NCI-H460 (cell line): ENCODE data around the gene SF3B3. TPM values are rescaled to one million over a fixed set of nuclear protein-coding genes. Genes with fewer than 3 reads are reported as not detected.

Experiments
- DNase-seq: peaks from one replicate; pipeline ENCODE4 v3.0.0-alpha.2; 2016; ENCODE audit warnings: low read depth; ENCODE audit errors: extremely low read depth
- total RNA-seq: library from RNA; depleted of rRNA; stranded (reverse); fragments of >200 nt; shearing (Covaris generic); gene quantifications from 2 replicates; pipeline ENCODE4 v1.2.3, GENCODE V29; 2014

SF3B3 gene
- total RNA-seq, 1 experiment from 2014 or later, result 159 TPM

DNA sequence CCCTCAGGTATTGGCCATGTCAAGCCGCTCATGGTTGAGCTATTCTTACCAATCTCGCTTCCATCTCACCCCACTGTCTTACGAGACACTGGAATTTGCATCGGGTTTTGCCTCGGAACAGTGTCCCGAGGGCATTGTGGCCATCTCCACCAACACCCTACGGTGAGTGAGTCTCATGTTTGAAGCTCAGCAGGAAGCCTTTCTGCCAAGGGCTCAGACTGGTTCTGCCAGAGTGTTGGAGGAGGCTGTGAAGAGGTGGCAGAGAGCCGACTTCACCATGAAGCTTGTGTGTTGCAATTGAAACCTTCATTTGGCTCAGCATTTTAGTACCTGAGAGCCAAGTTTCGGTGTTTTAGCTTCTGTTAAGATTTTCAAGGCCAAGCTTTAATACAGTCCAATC, 38.0 kb downstream of the SF3B3 start:
- DNase-seq, result no peak

DNA sequence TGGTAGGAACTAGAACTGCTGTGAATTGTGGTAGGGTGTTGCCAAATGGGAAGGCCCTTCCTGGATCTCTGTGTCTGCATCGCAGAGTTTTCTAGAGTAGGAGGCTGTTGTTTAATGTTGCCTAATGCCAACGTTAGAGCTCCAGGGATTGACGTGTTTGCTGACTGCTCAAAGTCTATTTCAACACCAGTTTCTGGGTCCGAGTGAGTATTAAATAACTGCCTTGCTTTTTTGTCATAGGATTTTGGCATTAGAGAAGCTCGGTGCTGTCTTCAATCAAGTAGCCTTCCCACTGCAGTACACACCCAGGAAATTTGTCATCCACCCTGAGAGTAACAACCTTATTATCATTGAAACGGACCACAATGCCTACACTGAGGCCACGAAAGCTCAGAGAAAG, 40.0 kb downstream of the SF3B3 start:
- no peak for DNase-seq

DNA sequence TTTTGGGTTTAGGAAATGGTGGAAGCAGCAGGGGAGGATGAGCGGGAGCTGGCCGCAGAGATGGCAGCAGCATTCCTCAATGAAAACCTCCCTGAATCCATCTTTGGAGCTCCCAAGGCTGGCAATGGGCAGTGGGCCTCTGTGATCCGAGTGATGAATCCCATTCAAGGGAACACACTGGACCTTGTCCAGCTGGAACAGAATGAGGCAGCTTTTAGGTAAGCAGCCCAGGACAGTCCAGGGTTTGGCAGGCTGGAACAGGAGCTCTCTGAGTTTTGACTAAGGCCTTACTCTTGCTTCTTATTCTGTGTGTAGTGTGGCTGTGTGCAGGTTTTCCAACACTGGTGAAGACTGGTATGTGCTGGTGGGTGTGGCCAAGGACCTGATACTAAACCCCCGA, 41.4 kb downstream of the SF3B3 start:
- no peak for DNase-seq

DNA sequence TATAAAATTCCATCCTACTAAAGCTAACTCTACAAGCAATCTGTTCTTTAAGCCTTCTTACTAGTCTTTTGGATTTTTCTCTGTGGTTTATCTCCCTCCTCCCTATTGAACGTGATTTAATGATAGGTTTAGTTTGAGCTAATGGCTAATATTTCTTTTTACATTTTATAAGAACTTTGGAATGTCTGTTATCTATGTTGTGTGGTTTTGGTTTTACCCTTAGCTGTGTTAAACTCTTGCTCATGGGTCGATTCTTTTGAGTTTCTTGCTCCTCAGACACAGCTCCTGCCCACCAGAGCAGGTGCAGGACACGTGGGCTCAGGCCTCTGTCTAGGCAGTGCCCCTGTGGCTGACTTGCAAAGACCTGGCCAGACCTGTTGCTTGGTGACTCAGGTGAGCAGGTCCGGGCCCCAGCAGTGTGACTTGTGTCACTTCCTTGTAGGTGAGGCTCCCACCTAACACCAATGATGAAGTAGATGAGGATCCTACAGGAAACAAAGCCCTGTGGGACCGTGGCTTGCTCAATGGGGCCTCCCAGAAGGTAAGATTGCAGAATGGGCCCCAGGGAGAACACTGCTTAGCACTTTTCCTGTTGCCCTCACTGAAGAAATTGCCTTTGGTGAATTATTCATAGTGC, 45.1 kb downstream of the SF3B3 start:
- no peak for DNase-seq

DNA sequence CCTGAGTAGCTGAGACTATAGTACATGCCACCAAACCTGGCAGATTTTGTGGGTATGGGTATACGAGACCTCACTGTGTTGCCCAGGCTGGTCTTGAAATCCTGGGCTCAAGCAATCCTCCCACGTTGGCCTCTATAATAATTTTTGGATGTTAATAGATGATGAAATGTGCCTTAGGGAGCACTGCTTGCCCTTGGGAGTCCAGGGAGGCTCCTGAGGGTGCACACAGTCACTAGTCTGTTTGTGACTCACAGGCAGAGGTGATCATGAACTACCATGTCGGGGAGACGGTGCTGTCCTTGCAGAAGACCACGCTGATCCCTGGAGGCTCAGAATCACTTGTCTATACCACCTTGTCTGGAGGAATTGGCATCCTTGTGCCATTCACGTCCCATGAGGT, 46.1 kb downstream of the SF3B3 start:
- DNase-seq, result no peak

DNA sequence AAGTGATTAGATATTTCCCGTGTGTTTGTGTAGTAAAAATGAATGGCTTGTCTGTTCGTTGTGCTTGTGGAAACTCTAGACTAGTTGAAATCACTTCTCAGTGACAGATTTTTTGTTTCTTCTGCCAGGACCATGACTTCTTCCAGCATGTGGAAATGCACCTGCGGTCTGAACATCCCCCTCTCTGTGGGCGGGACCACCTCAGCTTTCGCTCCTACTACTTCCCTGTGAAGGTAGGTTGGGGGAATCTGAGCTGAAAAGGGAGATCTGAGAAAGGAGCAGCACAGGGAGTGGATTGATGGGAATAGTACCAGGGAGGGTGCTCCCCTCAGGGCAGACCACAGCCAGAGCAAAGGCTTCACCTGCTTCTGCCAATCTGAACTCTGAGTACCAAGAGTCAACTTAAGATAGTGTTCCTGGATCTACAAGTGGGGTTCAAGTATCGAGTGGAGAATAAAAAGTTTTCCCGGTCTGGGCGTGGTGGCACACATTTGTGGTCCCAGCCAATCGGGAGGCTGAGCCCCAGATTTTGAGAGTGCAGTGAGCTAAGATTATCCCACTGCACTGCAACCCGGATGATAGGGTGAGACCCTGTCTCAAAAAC, 47.5 kb downstream of the SF3B3 start:
- no peak for DNase-seq

DNA sequence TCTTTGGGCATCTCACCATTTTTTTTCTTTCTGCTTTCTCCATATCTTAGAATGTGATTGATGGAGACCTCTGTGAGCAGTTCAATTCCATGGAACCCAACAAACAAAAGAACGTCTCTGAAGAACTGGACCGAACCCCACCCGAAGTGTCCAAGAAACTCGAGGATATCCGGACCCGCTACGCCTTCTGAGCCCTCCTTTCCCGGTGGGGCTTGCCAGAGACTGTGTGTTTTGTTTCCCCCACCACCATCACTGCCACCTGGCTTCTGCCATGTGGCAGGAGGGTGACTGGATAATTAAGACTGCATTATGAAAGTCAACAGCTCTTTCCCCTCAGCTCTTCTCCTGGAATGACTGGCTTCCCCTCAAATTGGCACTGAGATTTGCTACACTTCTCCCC, 48.0 kb downstream of the SF3B3 start:
- DNase-seq, result no peak

DNA sequence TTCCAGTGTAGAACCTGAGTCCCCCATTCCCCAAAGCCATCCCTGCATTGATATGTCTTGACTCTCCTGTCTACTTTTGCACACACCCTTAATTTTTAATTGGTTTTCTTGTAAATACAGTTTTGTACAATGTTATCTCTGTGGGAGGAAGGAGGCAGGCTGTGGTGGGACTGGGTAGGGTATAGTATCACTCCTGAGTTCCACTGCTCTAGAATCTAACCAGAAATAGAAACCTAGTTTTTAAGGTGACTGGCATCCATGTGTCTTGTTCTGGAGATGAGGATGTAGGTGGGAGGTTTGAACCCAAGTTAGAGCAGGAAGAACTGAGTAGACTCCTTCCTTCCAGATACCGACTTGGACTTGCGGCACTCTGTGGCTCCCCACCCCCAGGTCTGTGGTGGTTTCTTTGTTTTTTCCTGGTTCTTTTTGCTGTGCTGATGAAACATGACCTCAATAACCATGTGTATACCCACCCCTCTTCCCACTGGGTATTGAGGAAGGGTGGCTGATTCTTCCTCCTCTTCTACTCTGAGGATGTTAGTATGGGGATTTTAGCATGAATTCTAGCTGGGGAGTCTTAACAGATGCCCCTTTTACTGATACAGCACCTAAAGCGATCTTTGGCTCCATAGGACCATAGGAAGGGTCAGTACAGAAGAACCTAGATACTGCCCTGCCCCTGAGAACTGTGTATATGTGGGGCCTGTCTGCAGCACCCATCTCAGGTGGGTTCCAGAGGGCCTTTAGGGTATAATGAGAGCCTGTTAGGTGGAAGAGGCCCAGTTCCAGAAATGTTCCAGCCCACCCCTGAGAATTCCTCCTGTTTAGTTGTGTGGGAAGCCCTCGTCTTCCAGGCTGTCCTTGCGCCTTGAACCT, 48.7 kb downstream of the SF3B3 start:
- DNase-seq, result no peak

DNA sequence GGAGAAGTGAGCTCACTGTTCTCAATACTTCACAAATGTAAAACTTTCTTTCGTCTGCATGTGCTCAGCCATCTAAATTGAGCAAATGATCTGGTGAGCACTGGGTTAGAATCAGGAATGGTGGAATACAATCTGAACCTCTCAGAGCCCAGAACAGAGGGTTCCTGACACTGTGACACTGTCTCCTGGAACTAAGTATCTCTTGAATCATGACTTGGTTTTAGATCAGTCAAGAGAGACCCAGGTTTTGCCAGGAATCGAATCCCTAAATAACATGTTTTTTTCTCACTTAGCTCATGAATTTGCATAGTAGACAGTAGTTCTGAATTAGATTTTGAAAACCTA, 49.3 kb downstream of the SF3B3 start:
- no peak for DNase-seq

DNA sequence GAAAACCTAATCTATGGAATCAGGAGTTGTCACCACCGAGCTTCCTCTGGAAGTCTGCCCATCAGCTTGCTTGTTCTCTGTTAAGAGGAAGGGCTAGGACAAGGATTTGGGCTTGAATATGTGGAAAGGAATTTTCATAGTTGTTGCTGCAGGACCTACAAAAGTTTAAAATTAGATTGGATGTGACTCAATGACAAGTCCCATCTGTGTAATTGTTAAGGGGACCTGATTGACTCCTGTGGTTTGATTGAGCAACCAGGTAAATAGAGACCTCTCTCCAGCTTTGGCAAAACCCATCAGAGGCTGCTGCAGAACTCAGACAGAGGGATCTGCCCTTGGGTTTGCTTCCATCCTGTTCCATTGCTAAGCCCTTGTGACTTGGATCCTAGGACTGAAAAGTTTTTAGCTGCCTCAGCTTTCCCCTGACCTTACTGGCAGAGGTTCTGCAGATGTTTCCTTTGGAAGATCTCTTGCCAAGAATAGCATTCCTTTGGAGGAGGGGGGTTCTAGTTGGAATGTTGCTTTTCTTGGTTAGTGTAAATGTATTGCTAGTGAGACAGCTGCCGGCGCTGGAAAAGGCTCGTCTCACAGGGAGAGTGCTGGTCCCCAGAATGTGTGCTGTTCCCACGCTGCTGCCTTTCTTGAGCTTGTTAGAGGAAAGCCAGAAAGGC, 50.0 kb downstream of the SF3B3 start:
- DNase-seq, result no peak

DNA sequence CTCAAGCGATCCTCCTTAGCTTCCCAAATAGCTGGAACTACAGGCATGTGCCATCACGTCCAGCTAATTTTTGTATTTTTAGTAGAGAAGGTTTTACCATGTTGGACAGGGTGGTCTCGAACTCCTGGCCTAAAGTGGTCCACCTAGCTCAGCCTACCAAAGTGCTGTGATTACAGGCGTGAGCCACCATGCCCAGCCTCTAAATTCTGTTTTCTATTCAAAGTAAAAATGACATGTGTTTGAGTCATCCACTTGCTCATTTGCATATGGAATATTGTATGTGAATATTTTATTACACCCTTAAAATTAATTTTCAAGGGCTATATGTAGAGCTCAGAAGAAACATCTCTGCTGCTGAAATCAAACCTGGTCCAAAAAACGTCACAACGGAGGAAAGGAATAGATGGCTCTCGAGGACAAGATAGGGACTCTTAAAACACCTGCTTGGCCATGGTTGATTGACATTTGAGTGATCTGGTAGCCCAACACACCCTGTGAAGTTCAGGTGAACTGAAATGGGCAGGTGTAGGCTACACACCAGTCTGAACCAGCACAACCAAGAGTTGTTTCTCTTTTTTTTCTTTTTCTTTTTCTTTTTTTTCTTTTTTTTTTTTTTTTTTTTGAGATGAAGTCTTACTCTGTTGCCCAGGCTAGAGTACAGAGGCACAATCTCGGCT, 51.1 kb downstream of the SF3B3 start:
- DNase-seq, result no peak

DNA sequence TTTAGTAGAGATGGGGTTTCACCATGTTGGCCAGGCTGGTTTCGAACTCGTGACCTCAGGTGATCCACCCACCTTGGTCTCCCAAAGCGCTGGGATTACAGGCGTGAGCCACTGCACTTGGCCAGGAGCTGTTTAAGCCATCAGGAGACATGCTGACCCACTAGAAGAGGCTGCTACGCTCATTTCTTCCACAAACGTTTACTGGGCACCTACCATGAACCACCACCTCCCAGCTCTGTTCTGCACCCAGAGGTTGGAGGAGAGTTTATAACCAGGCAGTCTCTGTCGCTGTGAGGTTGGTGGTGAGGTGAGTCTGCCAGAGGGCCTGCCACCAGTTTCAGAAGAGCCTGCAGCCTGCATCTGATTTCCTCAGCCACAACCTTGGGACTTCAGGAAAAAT, 51.8 kb downstream of the SF3B3 start:
- no peak for DNase-seq

DNA sequence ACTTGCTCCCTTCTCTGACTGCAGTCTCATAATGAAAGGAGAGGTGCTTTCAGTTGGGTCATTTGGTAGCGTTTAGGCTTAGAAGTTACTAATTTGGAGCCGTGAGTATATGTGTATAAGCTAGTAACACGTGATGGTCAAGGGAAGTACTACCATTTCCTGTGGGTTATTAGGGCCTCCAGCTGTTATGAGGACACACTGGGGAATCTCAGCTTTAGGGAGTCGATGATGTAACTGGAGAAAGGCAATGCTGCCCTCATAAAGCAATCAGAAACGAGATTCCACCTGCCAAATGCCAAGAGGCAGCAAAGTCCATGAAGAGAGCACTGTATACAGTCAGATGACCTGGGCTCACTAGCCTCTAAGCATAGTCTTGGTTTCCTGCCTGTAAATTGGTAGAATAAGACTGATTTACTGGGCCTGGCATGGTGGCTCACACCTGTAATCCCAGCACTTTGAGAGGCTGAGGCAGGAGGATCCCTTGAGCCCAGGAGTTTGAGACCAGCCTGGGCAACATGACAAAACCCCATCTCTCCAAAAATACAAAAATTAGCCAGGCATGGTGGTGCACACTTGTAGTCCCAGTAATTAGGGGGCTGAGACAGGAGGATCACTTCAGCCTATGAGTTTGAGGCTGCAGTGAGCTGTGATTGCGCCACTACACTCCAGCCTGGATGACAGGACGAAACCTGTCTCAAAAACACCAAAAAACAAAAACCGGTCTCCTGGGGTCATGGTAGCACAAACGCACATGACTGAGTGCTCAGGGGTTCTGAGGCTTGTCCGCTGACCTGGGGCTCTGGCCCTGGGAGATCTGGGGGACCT, 53.0 kb downstream of the SF3B3 start:
- peak; percentile 7 for DNase-seq

DNA sequence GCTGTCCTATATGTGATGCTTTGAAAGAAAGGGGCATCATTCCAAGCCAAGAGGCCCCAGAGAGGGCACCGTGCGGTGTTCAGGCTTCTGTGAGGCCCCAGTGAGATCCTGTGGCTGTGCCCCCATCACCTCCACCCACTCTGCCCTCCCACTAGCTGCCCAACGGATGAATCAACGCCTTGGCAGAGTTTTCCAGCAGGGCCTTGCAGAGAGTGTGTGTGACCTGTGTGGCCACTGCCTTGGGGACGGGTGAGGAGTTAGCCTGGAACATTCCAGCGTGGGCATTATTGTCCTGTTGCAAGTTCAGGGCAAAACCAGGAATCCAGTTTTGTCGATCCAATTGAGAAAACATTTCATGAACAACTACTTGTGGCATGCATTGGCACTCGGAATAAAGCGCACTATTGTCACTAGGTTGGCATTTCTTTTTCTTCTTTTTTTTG, 53.7 kb downstream of the SF3B3 start:
- no peak for DNase-seq

DNA sequence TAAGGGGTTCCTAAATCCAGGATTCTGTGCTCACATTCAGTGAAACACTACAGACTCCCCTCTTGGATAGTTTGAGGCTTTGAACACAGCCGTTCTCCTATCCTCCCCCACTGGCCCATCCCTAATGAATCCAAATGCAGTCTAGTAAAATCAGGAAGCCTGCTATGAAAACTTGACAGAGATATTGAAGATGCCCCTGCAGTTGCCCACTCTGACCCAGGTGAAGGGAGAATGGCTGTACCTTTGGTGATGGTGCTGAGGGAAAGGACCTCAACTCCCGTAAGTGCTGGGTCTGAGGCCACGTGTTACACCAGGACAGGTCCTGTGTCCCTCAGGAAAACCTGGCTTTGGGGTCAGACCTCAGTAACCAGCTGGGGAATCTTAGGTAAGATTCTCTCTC, 54.4 kb downstream of the SF3B3 start:
- no peak for DNase-seq

DNA sequence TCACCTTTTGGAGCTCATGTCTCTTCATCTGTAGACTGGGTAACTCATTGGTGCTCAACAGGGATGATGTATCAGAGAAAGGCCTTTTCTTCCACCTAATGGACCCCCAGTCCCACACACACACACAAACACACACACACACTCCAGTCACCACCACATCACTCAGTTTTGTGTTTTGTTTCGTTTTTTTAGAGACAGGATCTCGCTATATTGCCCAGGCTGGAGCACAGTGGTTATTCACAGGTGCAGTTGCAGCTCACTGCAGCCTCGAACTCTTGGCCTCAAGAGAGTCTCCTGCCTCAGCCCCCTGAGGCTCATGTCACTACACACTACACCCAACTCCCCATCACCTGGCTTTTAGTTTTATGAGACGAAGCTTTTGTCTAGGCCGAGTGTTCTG, 55.6 kb downstream of the SF3B3 start:
- DNase-seq, result no peak

DNA sequence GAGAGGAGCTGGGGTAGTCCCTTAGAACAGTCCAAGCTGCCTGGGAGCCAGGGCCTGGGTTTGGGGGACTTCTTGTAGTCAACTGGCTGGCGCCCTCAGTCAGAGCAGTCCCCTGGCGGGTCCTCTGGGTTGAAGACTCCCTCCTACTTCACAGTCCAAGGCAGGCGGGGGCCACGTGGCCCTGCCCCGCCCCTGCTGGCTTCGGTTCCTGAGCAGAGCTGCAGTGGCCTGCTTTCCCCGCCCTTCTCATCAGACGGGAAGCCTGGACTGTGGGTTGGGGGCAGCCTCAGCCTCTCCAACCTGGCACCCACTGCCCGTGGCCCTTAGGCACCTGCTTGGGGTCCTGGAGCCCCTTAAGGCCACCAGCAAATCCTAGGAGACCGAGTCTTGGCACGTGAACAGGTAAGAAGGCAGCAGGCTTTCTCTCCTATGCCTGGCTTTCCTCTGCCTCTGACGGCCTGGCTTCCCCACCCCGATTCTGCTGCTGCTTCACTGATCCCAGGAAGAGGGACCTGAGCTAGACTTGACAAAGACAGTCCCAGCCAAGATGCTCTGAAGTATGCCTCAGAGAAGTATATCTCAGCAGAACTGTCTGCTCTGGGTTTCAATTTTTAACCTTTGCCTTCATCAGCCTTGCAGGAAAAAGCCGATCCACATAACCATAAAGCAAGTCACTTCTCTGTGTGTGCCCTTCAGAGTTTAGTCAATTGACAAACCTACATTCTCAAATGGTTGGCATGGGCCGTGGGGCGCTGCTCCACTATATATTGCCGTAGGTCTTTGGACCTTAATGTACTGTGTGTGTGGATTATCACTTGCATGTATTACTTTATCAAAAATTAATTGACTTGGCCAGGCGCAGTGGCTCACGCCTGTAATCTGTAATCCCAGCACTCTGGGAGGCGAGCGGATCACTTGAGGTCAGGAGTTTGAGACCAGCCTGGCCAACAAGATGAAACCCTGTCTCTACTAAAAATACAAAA, 56.3 kb downstream of the SF3B3 start:
- DNase-seq, result no peak

DNA sequence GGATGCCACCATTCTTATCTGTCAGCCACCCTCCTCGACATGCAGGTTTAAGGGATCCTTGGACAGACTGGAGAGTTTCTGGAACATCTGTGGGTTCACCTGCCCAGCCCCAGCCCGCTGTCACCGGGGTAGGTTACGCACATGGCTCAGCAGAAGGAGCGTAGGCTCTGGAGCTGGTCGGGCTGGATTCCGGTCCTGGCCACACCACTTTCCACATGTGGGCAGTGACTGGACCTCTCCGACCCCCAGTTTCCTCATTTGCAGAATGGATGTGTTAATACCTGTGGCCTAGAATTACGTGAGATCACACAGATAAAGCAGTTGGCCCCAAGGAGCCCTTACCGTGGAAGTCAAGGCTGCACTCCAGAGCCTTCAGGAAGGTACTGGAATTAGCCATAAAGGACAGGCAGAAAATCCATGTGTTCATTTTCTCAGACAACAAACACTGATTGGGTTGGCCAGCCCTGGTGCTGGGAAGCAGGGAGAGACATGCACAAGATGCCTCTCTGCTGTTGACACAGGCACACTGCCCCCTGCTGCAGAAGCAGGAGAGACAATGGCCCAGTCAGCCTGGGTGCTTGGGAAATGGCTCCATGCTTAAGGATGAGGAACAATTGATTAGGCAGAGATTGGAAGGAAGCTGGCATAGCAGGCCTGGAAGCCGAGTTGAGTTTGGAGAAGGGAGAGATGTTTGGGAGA, 58.8 kb downstream of the SF3B3 start:
- no peak for DNase-seq
